Large intestine (tissue), 3 donors: ENCODE data around the gene GNAS-AS1. TPM values are rescaled to one million over a fixed set of nuclear protein-coding genes. Genes with fewer than 3 reads are reported as not detected.

ENCODE experiments used
- DNase-seq, 2 donors: peaks; one replicate each; pipeline versions ENCODE4 v3.0.0 to v3.0.0-alpha.2; 2013
- H3K27ac ChIP-seq: one replicate; pipeline ENCODE4 v1.5.1; 2013; ENCODE audit warnings: low read length
- H3K27me3 ChIP-seq: 2 replicates; pipeline ENCODE4 v1.6.1; 2013; ENCODE audit warnings: low read length; ENCODE audit not compliant: control insufficient read depth, insufficient read depth
- H3K36me3 ChIP-seq: 2 replicates; pipeline ENCODE4 v1.6.1; 2013; ENCODE audit warnings: low read length; ENCODE audit not compliant: control insufficient read depth, insufficient read depth
- H3K4me1 ChIP-seq: one replicate; pipeline ENCODE4 v1.6.1; 2013; ENCODE audit warnings: low read length; ENCODE audit not compliant: control insufficient read depth, insufficient read depth
- H3K4me3 ChIP-seq: one replicate; pipeline ENCODE4 v1.5.1; 2013; ENCODE audit warnings: low read length
- H3K9me3 ChIP-seq: one replicate; pipeline ENCODE4 v1.6.1; 2013; ENCODE audit warnings: mild to moderate bottlenecking, low read depth, low read length, moderate library complexity; ENCODE audit not compliant: control insufficient read depth
- WGBS: methylation state at CpG from one replicate; pipeline ENCODE4 v1.1.5; 2013; ENCODE audit warnings: low lambda C conversion rate; ENCODE audit not compliant: insufficient coverage; 5-methylcytosine and 5-hydroxymethylcytosine counted together
- polyA plus RNA-seq: library from polyadenylated mRNA; unstranded; fragments of 120-200 nt; gene quantifications from one replicate; pipeline ENCODE4 v1.2.1, GENCODE V29; 2013

GNAS-AS1 gene
- polyA plus RNA-seq, 1 donor, result 0.40 TPM

GRCh38 chr20:58855506-58856389 is 5.0 kb upstream of the GNAS-AS1 start:
- peaks cover 63% of the 10 kb centered on the region for H3K27me3 ChIP-seq
- WGBS, result no CpG with 5 or more reads among the region's 57 CpGs
- no peak for DNase-seq

GRCh38 chr20:58854638-58855471 is 4.2 kb upstream of the GNAS-AS1 start:
- no CpG with 5 or more reads among the region's 75 CpGs for WGBS
- Histone ChIP-seq H3K36me3 (no peaks in the 10 kb centered on the region), H3K27ac (no peak overlapping the region), H3K4me3 (no peak overlapping the region), H3K4me1 (peaks cover 2% of the 10 kb centered on the region), H3K9me3 (peaks cover 36% of the 10 kb centered on the region), H3K27me3 (peaks cover 63% of the 10 kb centered on the region)
- no peak for DNase-seq

More at GRCh38 chr20:58855506-58856389, 5.0 kb upstream of the GNAS-AS1 start:
- Histone ChIP-seq H3K4me3 (no peak overlapping the region), H3K9me3 (peaks cover 34% of the 10 kb centered on the region), H3K4me1 (peaks cover 2% of the 10 kb centered on the region), H3K36me3 (no peaks in the 10 kb centered on the region), H3K27ac (no peak overlapping the region)

- DNase-seq, result no peak
- Histone ChIP-seq H3K27me3 (peaks cover 63% of the 10 kb centered on the region), H3K36me3 (no peaks in the 10 kb centered on the region), H3K4me1 (peaks cover 2% of the 10 kb centered on the region), H3K27ac (no peak overlapping the region), H3K9me3 (peaks cover 36% of the 10 kb centered on the region), H3K4me3 (no peak overlapping the region)
- WGBS, result 70% methylated on average over 2 of the region's 63 CpGs
These were observed 3.4 kb upstream of the GNAS-AS1 start for GRCh38 chr20:58853976-58854637.

GRCh38 chr20:58853466-58853865 is 2.8 kb upstream of the GNAS-AS1 start:
- no peak overlapping the region for H3K4me3 ChIP-seq
- DNase-seq, result no peak
- WGBS, result no CpG with 5 or more reads among the region's 6 CpGs
- H3K27ac ChIP-seq, result no peak overlapping the region
- H3K27me3 ChIP-seq, result peaks cover 63% of the 10 kb centered on the region
- peaks cover 36% of the 10 kb centered on the region for H3K9me3 ChIP-seq
- no peaks in the 10 kb centered on the region for H3K36me3 ChIP-seq
- peaks cover 2% of the 10 kb centered on the region for H3K4me1 ChIP-seq

- no CpG with 5 or more reads among the region's 35 CpGs for WGBS
- peaks cover 2% of the 10 kb centered on the region for H3K4me1 ChIP-seq
- peaks cover 60% of the 10 kb centered on the region for H3K27me3 ChIP-seq
- peak; percentile 49 to 65 for DNase-seq
- H3K9me3 ChIP-seq, result peaks cover 36% of the 10 kb centered on the region
- peak within 1 kb of the TSS; percentile 11 for H3K4me3 ChIP-seq
- no peaks in the 10 kb centered on the region for H3K36me3 ChIP-seq
- H3K27ac ChIP-seq, result no peak within 1 kb of the TSS
These were observed 2.0 kb upstream of the GNAS-AS1 start, which contains the start of gene GNAS for GRCh38 chr20:58852543-58853271. Gene GNAS (plus strand): TSS chr20:58852716.

GRCh38 chr20:58851969-58852458 is 1.3 kb upstream of the GNAS-AS1 start:
- peaks cover 2% of the 10 kb centered on the region for H3K4me1 ChIP-seq
- peak overlapping the region; percentile 11 for H3K4me3 ChIP-seq
- no peak overlapping the region for H3K27ac ChIP-seq
- H3K9me3 ChIP-seq, result peaks cover 36% of the 10 kb centered on the region
- DNase-seq, result no peak
- peaks cover 54% of the 10 kb centered on the region for H3K27me3 ChIP-seq
- WGBS, result no CpG with 5 or more reads among the region's 23 CpGs
- no peaks in the 10 kb centered on the region for H3K36me3 ChIP-seq

- Histone ChIP-seq H3K27ac (no peak overlapping the region), H3K36me3 (no peaks in the 10 kb centered on the region), H3K4me1 (peaks cover 2% of the 10 kb centered on the region), H3K4me3 (peak overlapping the region; percentile 55), H3K27me3 (peaks cover 50% of the 10 kb centered on the region), H3K9me3 (peaks cover 36% of the 10 kb centered on the region)
- WGBS, result no CpG with 5 or more reads among the region's 41 CpGs
- DNase-seq, result no peak
These were observed 693 bp upstream of the GNAS-AS1 start for GRCh38 chr20:58851221-58851968.

- no peaks in the 10 kb centered on the region for H3K4me1 ChIP-seq
- H3K4me3 ChIP-seq, result no peak overlapping the region
- peaks cover 10% of the 10 kb centered on the region for H3K9me3 ChIP-seq
- H3K36me3 ChIP-seq, result no peaks in the 10 kb centered on the region
- no peak overlapping the region for H3K27ac ChIP-seq
- WGBS, result 83% methylated on average over 1 of the region's 2 CpGs
- no peak for DNase-seq
- peaks cover 30% of the 10 kb centered on the region for H3K27me3 ChIP-seq
These were observed 3.2 kb downstream of the GNAS-AS1 start for GRCh38 chr20:58847463-58847862.

- no peak for DNase-seq
- Histone ChIP-seq H3K9me3 (peaks cover 14% of the 10 kb centered on the region), H3K4me3 (no peak overlapping the region), H3K4me1 (no peaks in the 10 kb centered on the region), H3K36me3 (peaks cover 4% of the 10 kb centered on the region), H3K27ac (no peak overlapping the region), H3K27me3 (peaks cover 35% of the 10 kb centered on the region)
- WGBS, result no CpG with 5 or more reads among the region's 3 CpGs
These were observed 5.0 kb downstream of the GNAS-AS1 start for GRCh38 chr20:58845706-58846105.
